Liver (tissue), 9 donors: ENCODE results near the gene TRIM9. TPM values are rescaled to one million over a fixed set of nuclear protein-coding genes. Genes with fewer than 3 reads are reported as not detected.

Experiments used
- DNase-seq: peaks from one replicate; pipeline ENCODE4 v3.0.0-alpha.2; 2017; ENCODE audit warnings: low spot score
- H3K27ac ChIP-seq, 2 donors: one replicate each; pipeline ENCODE4 v1.7.0; 2013; ENCODE audit warnings: inconsistent platforms in 2 of 2, low read length in 2 of 2, control low read depth in 1 of 2, low read depth in 1 of 2, mild to moderate bottlenecking in 1 of 2
- H3K27me3 ChIP-seq, 4 donors: one replicate each; pipeline versions ENCODE4 v1.6.1 to v1.7.0; 2013; ENCODE audit warnings: low read length in 3 of 4, inconsistent platforms in 1 of 4, mild to moderate bottlenecking in 1 of 4, moderate library complexity in 1 of 4; ENCODE audit not compliant: control insufficient read depth in 4 of 4, insufficient read depth in 4 of 4
- H3K36me3 ChIP-seq, 4 donors: one replicate each; pipeline versions ENCODE4 v1.6.1 to v1.7.0; 2013; ENCODE audit warnings: low read length in 3 of 4, mild to moderate bottlenecking in 3 of 4, low read depth in 1 of 4, moderate library complexity in 1 of 4; ENCODE audit not compliant: control insufficient read depth in 4 of 4, insufficient read depth in 3 of 4
- H3K4me1 ChIP-seq, 4 donors: one replicate each; pipeline versions ENCODE4 v1.6.1 to v1.7.0; 2013; ENCODE audit warnings: low read length in 3 of 4, mild to moderate bottlenecking in 3 of 4, moderate library complexity in 1 of 4; ENCODE audit not compliant: control insufficient read depth in 4 of 4, insufficient read depth in 4 of 4
- H3K4me3 ChIP-seq, 3 donors: one replicate each; pipeline versions ENCODE4 v1.6.1 to v1.7.0; 2013; ENCODE audit warnings: low read length in 3 of 3, control low read depth in 1 of 3, low read depth in 1 of 3, mild to moderate bottlenecking in 1 of 3
- H3K9ac ChIP-seq, 2 donors: one replicate each; pipeline ENCODE4 v1.7.0; 2013; ENCODE audit warnings: low read length in 2 of 2, mild to moderate bottlenecking in 2 of 2, moderate library complexity in 2 of 2, control low read depth in 1 of 2, low read depth in 1 of 2
- H3K9me3 ChIP-seq, 4 donors: one replicate each; pipeline versions ENCODE4 v1.6.1 to v1.7.0; 2013; ENCODE audit warnings: low read length in 3 of 4; ENCODE audit not compliant: control insufficient read depth in 4 of 4
- EGR1 ChIP-seq, 2 donors: IDR thresholded peaks; 2 replicates each; pipeline ENCODE4 v1.6.1; 2016 to 2018; ENCODE audit warnings: antibody characterized with exemption in 2 of 2, low read depth in 2 of 2
- FOXA1 ChIP-seq: IDR thresholded peaks from 2 replicates; pipeline ENCODE4 v1.6.1; 2016; ENCODE audit warnings: antibody characterized with exemption
- FOXA2 ChIP-seq: IDR thresholded peaks from 2 replicates; pipeline ENCODE4 v1.6.1; 2016; ENCODE audit warnings: antibody characterized with exemption
- GABPA ChIP-seq, 2 donors: IDR thresholded peaks in 1 of 2; conservative IDR thresholded peaks in 1 of 2; 2 replicates each; pipeline ENCODE4 v1.6.1; 2016; ENCODE audit warnings: antibody characterized with exemption in 2 of 2, mild to moderate bottlenecking in 1 of 2, moderate library complexity in 1 of 2
- HNF4A ChIP-seq, 2 donors: conservative IDR thresholded peaks; 2 replicates each; pipeline ENCODE4 v1.6.1; 2016; ENCODE audit warnings: antibody characterized with exemption in 2 of 2, mild to moderate bottlenecking in 2 of 2
- HNF4G ChIP-seq: IDR thresholded peaks from 2 replicates; pipeline ENCODE4 v1.6.1; 2016; ENCODE audit warnings: antibody characterized with exemption
- JUND ChIP-seq, 2 donors: IDR thresholded peaks; 2 replicates each; pipeline ENCODE4 v1.6.1; 2016; ENCODE audit warnings: antibody characterized with exemption in 2 of 2
- NR2F2 ChIP-seq: IDR thresholded peaks from 2 replicates; pipeline ENCODE4 v1.6.1; 2016; ENCODE audit warnings: antibody characterized with exemption
- RAD21 ChIP-seq, 2 donors: IDR thresholded peaks; 2 replicates each; pipeline ENCODE4 v1.6.1; 2016; ENCODE audit warnings: antibody characterized with exemption in 2 of 2, mild to moderate bottlenecking in 2 of 2
- RXRA ChIP-seq, 2 donors: IDR thresholded peaks; 2 replicates each; pipeline ENCODE4 v1.6.1; 2017 to 2018; ENCODE audit warnings: antibody characterized with exemption in 2 of 2, mild to moderate bottlenecking in 1 of 2
- SP1 ChIP-seq: IDR thresholded peaks from 2 replicates; pipeline ENCODE4 v1.6.1; 2018; ENCODE audit warnings: antibody characterized with exemption, mild to moderate bottlenecking
- TAF1 ChIP-seq: conservative IDR thresholded peaks from 2 replicates; pipeline ENCODE4 v1.6.1; 2016; ENCODE audit warnings: antibody characterized with exemption, mild to moderate bottlenecking
- YY1 ChIP-seq: IDR thresholded peaks from 2 replicates; pipeline ENCODE4 v1.6.1; 2016; ENCODE audit warnings: antibody characterized with exemption, mild to moderate bottlenecking
- ZBTB33 ChIP-seq: IDR thresholded peaks from 2 replicates; pipeline ENCODE4 v1.6.1; 2016; ENCODE audit warnings: antibody characterized with exemption
- WGBS: extraction: QIAGEN DNeasy Blood & Tissue Kit; methylation state at CpG from one replicate; pipeline ENCODE4 v1.1.7; 2013; 5-methylcytosine and 5-hydroxymethylcytosine counted together
- polyA plus RNA-seq, 2 donors: library from polyadenylated mRNA; stranded (reverse) in 1 of 2; unstranded in 1 of 2; fragments of 200-250 nt in 1 of 2; fragments of >200 nt in 1 of 2; fragmentation: Nextera tagmentation in 1 of 2; extraction: Ambion mirVana in 1 of 2; gene quantifications; one replicate each; pipeline versions ENCODE4 v1.2.1 to v1.2.3, GENCODE V29; 2013 to 2015
- total RNA-seq, 2 donors: library from RNA; depleted of rRNA; stranded (reverse); fragments of >200 nt; gene quantifications; one replicate each; pipeline ENCODE4 v1.2.3, GENCODE V29; 2014
- TF ChIP-seq, protein P1 (sequence below): IDR thresholded peaks from 2 replicates; pipeline ENCODE4 v1.6.1; 2016; ENCODE audit warnings: antibody characterized with exemption, mild to moderate bottlenecking
- TF ChIP-seq, protein P2 (sequence below): IDR thresholded peaks from 2 replicates; pipeline ENCODE4 v1.6.1; 2016; ENCODE audit warnings: antibody characterized with exemption
- TF ChIP-seq, protein P3 (sequence below): IDR thresholded peaks from 2 replicates; pipeline ENCODE4 v1.6.1; 2016; ENCODE audit warnings: antibody characterized with exemption
- donor health status: healthy.
- donor health status: healthy.
- donor health status: healthy.
- donor health status: healthy.
- donor health status: healthy.

Gene TRIM9
- total and polyA plus RNA-seq, 4 donors: 0.09 to 1.6 (median 0.18) TPM

GRCh38 chr14:51035611-51036192 lies 59.2 kb downstream of the TRIM9 start (continued):
- TF ChIP-seq, protein P1, sequence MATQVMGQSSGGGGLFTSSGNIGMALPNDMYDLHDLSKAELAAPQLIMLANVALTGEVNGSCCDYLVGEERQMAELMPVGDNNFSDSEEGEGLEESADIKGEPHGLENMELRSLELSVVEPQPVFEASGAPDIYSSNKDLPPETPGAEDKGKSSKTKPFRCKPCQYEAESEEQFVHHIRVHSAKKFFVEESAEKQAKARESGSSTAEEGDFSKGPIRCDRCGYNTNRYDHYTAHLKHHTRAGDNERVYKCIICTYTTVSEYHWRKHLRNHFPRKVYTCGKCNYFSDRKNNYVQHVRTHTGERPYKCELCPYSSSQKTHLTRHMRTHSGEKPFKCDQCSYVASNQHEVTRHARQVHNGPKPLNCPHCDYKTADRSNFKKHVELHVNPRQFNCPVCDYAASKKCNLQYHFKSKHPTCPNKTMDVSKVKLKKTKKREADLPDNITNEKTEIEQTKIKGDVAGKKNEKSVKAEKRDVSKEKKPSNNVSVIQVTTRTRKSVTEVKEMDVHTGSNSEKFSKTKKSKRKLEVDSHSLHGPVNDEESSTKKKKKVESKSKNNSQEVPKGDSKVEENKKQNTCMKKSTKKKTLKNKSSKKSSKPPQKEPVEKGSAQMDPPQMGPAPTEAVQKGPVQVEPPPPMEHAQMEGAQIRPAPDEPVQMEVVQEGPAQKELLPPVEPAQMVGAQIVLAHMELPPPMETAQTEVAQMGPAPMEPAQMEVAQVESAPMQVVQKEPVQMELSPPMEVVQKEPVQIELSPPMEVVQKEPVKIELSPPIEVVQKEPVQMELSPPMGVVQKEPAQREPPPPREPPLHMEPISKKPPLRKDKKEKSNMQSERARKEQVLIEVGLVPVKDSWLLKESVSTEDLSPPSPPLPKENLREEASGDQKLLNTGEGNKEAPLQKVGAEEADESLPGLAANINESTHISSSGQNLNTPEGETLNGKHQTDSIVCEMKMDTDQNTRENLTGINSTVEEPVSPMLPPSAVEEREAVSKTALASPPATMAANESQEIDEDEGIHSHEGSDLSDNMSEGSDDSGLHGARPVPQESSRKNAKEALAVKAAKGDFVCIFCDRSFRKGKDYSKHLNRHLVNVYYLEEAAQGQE: no peak
- TF ChIP-seq GABPA (IDR thresholded peaks at IDR 0.05 in 1 of 2, conservative IDR thresholded peaks at IDR 0.05 in 1 of 2) (no peak), TAF1 (no peak)

- H3K4me1 ChIP-seq: no peaks in the 10 kb centered on the region
- no peak for DNase-seq
- H3K27ac ChIP-seq: no peak overlapping the region
- no peaks in the 10 kb centered on the region for H3K9me3 ChIP-seq
- H3K27me3 ChIP-seq: peaks cover 0 to 4% (median 0%) of the 10 kb centered on the region in 4 donors
- H3K9ac ChIP-seq: no peak overlapping the region
- TF ChIP-seq HNF4A (conservative IDR thresholded peaks at IDR 0.05) (peak; percentile 25 to 50), RXRA (IDR thresholded peaks at IDR 0.05) (no peak)
- 54% methylated on average over 16 of the region's 16 CpGs for WGBS
- H3K4me3 ChIP-seq: no peak overlapping the region
- no peaks in the 10 kb centered on the region for H3K36me3 ChIP-seq
Measured at GRCh38 chr14:51028851-51029754, 65.8 kb downstream of the TRIM9 start.

DNA sequence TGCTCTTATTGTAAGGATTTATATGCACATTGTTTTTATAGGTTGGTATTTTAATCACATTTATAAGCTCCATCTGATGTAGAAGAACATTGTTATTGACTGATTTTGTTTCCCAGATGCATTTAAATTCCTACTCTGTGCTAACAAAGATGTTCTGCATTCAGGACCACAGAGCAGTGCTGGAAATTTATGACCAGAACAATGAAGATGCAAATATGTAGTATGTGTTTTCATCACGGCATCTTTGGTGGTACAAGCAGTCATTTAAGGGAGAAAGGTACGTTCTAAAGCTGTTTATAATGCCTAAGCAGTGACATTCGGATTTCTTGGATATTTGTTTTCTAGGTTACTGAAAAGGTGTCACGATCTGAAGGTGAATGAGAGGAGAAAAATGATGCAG lies 66.5 kb downstream of the TRIM9 start:
- no peak overlapping the region for H3K9ac ChIP-seq
- peaks cover 0 to 4% (median 0%) of the 10 kb centered on the region in 4 donors for H3K27me3 ChIP-seq
- no peaks in the 10 kb centered on the region for H3K36me3 ChIP-seq
- DNase-seq: no peak
- no peak overlapping the region for H3K4me3 ChIP-seq
- 63% methylated on average over 4 of the region's 4 CpGs for WGBS
- no peaks in the 10 kb centered on the region for H3K4me1 ChIP-seq
- H3K9me3 ChIP-seq: no peaks in the 10 kb centered on the region
- no peak overlapping the region for H3K27ac ChIP-seq
- TF ChIP-seq TAF1 (no peak), JUND (IDR thresholded peaks at IDR 0.05) (no peak), FOXA1 (no peak), RAD21 (IDR thresholded peaks at IDR 0.05) (no peak), NR2F2 (no peak), FOXA2 (no peak), EGR1 (IDR thresholded peaks at IDR 0.05; ENCODE audit: low read depth in 2 of 2) (no peak), ZBTB33 (no peak), RXRA (IDR thresholded peaks at IDR 0.05) (no peak), GABPA (IDR thresholded peaks at IDR 0.05 in 1 of 2, conservative IDR thresholded peaks at IDR 0.05 in 1 of 2) (no peak), HNF4A (conservative IDR thresholded peaks at IDR 0.05) (no peak), YY1 (no peak), SP1 (no peak), HNF4G (no peak)
- TF ChIP-seq, protein P1: no peak
- TF ChIP-seq, protein P2, sequence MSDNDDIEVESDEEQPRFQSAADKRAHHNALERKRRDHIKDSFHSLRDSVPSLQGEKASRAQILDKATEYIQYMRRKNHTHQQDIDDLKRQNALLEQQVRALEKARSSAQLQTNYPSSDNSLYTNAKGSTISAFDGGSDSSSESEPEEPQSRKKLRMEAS: no peak
- TF ChIP-seq, protein P3, sequence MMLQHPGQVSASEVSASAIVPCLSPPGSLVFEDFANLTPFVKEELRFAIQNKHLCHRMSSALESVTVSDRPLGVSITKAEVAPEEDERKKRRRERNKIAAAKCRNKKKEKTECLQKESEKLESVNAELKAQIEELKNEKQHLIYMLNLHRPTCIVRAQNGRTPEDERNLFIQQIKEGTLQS: no peak
